Neutrophil (primary cell): ENCODE measurements around the gene OR5B2.

Source experiments
- H3K27ac ChIP-seq: fragments of 200-600 bp; sonication (generic); 2 replicates; pipeline ENCODE4 v1.5.1; 2016; ENCODE audit warnings: mild to moderate bottlenecking, moderate library complexity
- H3K27me3 ChIP-seq: fragments of 200-600 bp; sonication (generic); 2 replicates; pipeline ENCODE4 v1.6.0; 2016; ENCODE audit warnings: mild to moderate bottlenecking
- H3K36me3 ChIP-seq: fragments of 200-600 bp; sonication (generic); 2 replicates; pipeline ENCODE4 v1.5.1; 2017
- H3K4me1 ChIP-seq, 2 experiments: fragments of 200-600 bp in 1 of 2; sonication (generic) in 1 of 2; 1 replicate in 1 of 2; 2 replicates in 1 of 2; pipeline versions ENCODE4 v1.5.1 to v1.6.1; 2013 to 2016; ENCODE audit warnings: low read depth in 1 of 2, low read length in 1 of 2, mild to moderate bottlenecking in 1 of 2, moderate library complexity in 1 of 2; ENCODE audit not compliant: control insufficient read depth in 1 of 2, insufficient read depth in 1 of 2
- H3K4me3 ChIP-seq, 2 experiments: fragments of 200-600 bp in 1 of 2; sonication (generic) in 1 of 2; 1 replicate in 1 of 2; 2 replicates in 1 of 2; pipeline ENCODE4 v1.5.1; 2013 to 2016; ENCODE audit warnings: low read depth in 1 of 2, low read length in 1 of 2, mild to moderate bottlenecking in 1 of 2, moderate library complexity in 1 of 2
- H3K9me3 ChIP-seq: fragments of 200-600 bp; sonication (generic); 2 replicates; pipeline ENCODE4 v1.5.1; 2016
- TF ChIP-seq, protein P1 (sequence below): fragments of 200-600 bp; sonication (generic); IDR thresholded peaks from 2 replicates; pipeline ENCODE4 v1.5.1; 2016; ENCODE audit warnings: antibody characterized with exemption

Gene OR5B2

GRCh38 chr11:58391879-58392278 lies 36.0 kb downstream of the OR5B2 start:
- Histone ChIP-seq H3K27me3 (no peaks in the 10 kb centered on the region), H3K36me3 (no peaks in the 10 kb centered on the region), H3K9me3 (no peaks in the 10 kb centered on the region), H3K27ac (no peak overlapping the region), H3K4me3 (no peak overlapping the region), H3K4me1 (no peaks in the 10 kb centered on the region)
- TF ChIP-seq, protein P1, sequence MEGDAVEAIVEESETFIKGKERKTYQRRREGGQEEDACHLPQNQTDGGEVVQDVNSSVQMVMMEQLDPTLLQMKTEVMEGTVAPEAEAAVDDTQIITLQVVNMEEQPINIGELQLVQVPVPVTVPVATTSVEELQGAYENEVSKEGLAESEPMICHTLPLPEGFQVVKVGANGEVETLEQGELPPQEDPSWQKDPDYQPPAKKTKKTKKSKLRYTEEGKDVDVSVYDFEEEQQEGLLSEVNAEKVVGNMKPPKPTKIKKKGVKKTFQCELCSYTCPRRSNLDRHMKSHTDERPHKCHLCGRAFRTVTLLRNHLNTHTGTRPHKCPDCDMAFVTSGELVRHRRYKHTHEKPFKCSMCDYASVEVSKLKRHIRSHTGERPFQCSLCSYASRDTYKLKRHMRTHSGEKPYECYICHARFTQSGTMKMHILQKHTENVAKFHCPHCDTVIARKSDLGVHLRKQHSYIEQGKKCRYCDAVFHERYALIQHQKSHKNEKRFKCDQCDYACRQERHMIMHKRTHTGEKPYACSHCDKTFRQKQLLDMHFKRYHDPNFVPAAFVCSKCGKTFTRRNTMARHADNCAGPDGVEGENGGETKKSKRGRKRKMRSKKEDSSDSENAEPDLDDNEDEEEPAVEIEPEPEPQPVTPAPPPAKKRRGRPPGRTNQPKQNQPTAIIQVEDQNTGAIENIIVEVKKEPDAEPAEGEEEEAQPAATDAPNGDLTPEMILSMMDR, result no peak

GRCh38 chr11:58390551-58391063 lies 37.3 kb downstream of the OR5B2 start:
- no peaks in the 10 kb centered on the region for H3K4me1 ChIP-seq
- no peaks in the 10 kb centered on the region for H3K27me3 ChIP-seq
- no peak overlapping the region for H3K27ac ChIP-seq
- H3K9me3 ChIP-seq, result no peaks in the 10 kb centered on the region
- no peak overlapping the region for H3K4me3 ChIP-seq
- H3K36me3 ChIP-seq, result no peaks in the 10 kb centered on the region
- TF ChIP-seq, protein P1, result no peak
